Measurements from ENCODE around the gene APOBEC3C.
"Not testable (repeated sequence)": the region's sequence is repeated elsewhere in the genome, so short reads cannot be mapped to it uniquely, and the experiment has no call there.

The APOBEC3C gene

DNA sequence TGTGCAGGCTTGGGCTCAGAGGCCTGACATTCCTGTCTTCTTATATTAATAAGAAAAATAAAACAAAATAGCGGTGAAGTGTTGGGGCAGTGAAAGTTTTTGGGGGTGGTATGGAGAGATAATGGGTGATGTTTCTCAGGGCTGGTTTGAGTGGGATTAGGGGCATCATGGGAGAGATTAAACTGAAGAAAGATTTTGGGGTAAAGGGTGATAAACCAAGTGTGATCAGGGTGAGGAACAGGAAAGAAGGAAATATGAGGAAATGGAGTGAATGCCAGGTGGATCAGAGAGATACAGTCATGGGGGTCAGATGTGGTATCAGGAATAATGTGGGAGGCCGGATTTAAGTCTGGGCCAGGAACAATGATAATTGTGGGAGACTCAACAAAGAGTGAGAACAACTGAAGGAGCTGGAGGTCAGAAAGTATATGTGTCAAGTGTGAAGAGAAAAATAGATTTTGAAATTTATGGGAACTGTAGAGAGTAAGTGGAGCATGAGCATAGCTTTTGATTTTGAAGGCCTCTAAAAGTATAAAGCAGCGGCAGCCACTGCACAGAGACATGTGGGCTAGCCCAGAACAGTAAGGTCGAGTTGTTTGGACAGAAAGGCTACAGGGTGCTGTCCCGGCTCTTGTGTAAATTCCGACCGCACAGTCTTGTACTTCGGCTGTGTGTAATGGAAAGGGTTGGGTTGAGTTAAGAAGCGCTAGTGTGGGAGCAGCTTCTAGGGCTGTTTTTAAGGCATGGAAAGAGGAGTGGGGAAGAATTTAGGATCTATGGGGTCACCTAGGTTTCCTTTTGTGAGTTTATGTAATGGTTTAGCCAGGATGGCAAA lies 52.6 kb downstream of the APOBEC3C start:
- DNase-seq: not testable (repeated sequence)

DNA sequence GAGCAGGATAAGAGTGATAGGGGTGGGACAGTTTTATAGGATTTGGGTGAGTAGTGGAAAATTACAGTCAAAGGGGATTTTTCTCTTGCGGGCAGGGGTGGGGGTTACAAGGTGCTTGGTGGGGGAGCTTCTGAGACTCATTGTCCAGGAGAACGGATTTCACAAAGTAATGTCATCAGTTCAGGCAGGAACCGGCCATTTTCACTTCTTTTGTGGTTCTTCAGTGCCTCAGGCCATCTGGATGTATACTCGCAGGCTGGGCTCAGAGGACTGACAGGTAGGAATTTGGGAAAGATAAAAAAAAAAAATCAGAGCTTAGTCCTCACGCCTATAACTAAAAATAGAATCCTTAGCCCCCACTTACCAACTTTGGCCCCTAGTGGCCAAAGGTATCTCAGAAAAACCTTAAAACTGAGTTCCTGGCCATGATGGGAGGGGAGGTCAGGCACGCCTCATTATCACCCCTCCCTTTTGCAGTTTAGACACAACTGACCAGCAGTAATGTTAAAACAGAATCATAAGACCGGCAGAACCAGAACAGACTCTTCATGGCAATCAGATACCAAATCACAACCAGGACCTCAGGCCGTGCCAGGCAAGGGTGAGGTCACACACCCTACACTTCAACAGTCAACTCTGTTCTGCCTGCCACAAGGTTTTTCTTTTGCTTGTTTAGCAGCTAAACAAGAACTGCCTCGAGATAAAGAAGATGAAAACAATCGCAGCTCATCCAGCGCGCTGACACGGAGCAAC lies 54.2 kb downstream of the APOBEC3C start:
- DNase-seq: no peak

All from RPMI8226 (cell line).